Measurements from ENCODE around the gene FOXN1.

The FOXN1 gene

GRCh38 chr17:28498652-28499363, 7.3 kb upstream of the FOXN1 start:
- DNase-seq: no peak

- no peak for DNase-seq
Observed at GRCh38 chr17:28499364-28499664, 6.8 kb upstream of the FOXN1 start.

GRCh38 chr17:28499684-28500357, 6.3 kb upstream of the FOXN1 start:
- DNase-seq: no peak

DNA sequence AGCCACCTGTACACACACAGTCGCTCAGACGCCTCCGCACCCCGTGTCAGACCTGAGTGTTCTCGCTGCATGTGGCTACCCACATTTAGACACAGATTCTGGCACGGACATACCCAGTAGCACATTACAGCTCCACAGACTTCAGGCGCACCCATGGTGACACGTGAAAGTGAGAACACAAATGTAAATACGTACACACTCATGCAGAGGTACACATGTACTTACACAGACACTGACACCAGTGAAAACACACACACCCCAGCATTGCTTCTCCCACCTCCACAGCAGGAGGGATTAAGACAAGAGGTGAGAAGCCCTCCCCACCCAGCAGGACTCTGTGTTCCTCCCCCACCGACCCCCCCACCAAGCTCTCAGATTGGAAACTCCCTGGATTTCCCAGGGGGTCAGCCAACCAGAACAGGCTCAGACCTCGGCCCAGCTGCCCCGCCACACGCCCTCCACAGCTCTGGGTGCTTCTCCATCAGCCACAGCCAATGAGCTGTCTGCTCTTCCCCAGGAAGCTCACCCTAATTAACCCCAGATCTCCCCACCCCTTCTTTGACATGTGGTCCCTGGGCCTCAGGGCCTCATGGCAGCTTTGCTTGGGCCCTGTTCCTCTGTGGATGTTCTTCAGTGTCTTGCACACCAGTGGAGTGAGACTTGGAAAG, 5.3 kb upstream of the FOXN1 start:
- DNase-seq: peak in 3 of 58 donors; percentile 3 to 29 (median 4)

DNA sequence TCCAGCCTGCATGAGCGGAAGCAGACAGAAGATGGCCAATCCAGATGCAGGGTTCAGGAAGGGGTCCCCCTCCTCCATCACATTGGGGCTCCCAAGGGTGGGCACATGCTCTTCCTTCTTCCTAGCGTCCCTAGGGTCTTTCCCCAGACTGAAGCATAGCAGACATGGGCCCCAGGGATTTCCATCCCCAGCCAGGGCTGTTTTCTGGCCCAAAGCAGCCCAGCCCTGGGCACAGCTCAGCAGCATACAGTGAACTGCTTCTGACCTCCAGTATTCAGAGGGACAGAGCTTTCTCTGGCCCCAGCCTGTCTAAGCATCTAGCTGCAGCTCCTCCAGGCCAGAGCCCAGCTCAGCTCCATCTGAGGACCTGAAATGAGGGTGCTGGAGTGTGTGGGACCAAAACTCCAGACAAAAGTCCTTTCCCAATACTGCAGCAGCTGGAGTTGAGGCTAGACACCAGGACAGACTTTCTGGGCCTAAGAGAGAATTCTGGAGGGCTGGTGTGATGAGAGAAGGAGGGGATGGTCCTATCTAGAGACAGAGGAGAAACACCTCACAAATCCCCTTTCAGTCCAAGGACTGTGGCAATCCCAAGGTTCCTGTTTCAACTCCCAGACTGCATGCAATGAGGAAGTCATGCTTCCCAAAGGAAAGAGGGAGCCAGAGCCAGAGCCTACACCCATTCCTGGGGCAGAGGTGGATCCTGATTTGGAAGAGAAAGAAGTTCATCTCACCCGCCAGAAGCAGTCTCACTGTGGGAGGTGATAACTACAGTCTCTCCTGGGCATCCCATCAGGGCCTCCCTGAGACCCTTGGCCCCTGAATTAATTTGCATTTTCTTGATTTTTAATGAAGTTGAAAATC, 4.5 kb upstream of the FOXN1 start:
- no peak for DNase-seq

DNA sequence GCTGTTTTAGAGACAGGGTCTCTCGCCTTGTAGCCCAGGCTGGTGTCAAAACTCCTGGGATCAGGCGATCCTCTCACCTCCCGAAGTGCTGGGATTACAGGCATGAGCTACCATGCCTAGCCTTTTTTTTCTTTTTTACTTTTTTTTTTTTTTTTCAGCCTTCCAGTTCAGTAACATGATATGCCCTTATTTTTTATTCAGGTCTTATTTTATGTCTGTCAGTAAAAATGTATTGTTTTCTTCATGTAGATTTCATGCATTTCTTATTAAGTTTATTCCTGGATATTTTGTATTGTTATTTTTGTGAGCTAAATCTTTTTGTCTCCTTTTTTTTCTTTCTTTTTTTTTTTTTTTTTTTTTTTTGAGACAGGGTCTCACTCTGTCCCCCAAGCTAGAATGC, 2.7 kb upstream of the FOXN1 start:
- DNase-seq: no peak

GRCh38 chr17:28506763-28507487, 777 bp downstream of the FOXN1 start:
- DNase-seq: no peak

DNA sequence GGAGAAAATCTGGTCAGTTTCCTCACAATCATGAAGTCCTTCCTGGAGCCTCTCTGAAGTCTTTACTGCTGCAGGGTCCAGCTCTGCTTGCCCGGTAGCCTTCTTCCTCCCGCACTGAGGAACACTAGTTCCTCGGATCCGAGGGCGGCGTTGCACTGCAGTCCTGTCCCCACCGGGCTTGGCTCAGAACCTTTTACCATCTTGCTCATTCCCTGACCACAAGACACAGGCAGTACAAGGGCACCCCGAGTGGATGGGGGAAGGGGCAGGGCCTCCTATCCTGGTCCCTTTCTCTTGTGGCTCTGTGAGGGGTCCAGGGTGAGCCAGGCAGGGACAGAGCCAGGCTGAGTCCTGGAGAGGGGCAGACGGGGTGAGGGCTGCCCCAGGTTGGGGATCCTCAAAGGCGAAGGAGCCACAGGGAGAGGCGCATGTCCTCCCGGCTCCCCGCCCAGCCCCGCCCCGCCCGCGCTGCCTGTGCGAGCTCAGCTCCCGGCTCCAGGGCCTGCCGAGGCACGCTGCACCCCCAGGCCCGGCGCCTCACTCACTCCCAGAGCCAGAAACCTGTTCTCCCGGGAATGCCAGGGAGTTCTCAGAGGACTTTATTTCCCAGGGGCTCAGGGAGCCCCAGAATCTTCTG, 1.5 kb downstream of the FOXN1 start:
- DNase-seq: no peak

GRCh38 chr17:28508211-28508724, 2.1 kb downstream of the FOXN1 start:
- DNase-seq: no peak

DNA sequence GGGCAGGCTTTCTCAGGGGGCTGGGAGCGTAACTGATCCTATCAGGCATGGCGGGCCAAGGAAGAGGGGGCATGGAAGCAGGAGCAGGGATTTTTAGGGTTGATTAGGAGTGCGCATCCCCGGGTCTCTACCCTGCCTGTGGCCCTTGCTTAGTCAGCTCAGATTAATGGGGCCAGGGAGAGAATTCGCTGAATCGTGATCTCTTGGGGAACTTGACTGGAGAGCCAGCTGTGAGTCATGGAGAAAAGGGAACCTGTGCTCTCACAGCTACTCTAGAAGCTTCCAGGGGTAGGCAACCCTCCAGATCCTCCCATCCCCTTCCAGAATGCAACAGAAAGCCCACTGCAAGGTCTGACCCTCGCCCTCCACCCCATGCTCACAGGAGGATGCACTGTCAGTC, 3.6 kb downstream of the FOXN1 start:
- DNase-seq: no peak

DNA sequence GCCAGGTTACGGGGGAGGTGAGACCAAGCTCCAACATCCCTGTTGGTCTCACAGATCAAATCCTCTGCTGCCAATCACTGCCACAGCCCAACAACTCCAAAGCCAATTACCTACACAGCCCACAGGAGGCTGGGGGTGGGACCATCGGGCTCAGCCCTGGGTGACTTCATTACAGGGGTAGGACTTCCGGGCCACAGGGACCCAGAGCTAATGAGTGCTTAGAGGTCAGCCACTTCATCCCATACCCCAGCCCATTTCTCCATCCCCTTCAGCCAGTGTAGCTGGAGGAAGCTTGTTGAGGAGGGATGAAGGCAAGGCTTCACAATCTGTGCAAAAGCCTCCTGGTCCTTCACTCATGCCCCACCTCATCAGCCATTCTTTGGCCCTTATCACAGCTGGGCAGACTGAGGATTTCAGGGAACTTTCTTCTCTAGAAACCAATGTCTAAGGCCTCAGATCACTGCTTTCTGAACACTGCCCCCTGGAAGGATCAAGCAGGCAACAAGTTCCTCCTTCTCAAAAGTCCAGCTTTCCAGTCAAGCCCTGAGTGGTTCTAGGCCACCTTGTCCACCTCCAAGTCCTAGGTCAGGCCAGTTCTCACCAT, 5.8 kb downstream of the FOXN1 start:
- no peak for DNase-seq

DNA sequence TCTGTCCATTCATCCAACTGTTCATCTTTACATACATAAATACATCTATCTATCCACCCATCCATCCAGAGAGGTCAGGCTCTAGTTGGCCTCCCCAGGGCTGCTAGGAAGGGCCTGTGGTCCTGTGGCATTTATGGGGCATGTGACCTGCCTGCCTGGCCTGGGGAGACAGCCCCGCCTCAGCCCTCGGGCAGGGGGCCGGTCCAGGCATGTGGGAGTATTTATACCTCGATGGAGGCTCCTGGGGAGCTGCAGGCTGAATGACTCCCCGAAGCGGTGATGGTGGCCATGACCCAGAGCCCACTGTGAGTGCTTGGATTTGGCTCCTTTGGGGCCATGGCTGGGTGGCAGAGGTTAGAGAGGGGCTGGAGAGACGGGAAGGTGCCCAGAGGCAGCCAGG, 7.3 kb downstream of the FOXN1 start:
- no peak for DNase-seq

DNA sequence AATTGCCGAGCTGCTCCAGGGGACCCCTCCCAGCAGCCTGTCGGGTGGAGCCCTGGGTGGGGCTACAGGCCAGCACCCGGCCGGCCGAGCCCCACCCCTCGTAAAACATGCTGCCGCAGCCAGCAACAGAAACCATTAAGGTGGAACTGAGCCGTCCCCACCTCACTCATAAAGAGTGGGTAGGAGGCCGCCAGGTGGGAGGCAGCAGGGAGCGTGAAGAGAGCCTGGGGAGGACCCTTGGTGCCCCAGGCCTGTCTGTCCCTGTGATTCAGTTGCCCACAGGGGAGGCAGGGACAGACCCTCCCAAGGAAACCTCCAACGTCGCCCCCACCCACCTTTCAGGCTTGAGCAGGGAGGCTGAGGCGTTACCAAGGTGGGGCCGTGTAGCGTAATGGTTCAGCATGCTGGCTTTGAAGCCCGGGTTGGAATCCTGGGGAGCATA, 8.4 kb downstream of the FOXN1 start:
- DNase-seq: no peak

- no peak for DNase-seq
Observed at GRCh38 chr17:28515518-28515917, 9.4 kb downstream of the FOXN1 start.

- DNase-seq: no peak
Observed at GRCh38 chr17:28518132-28518531, 12.0 kb downstream of the FOXN1 start.

DNA sequence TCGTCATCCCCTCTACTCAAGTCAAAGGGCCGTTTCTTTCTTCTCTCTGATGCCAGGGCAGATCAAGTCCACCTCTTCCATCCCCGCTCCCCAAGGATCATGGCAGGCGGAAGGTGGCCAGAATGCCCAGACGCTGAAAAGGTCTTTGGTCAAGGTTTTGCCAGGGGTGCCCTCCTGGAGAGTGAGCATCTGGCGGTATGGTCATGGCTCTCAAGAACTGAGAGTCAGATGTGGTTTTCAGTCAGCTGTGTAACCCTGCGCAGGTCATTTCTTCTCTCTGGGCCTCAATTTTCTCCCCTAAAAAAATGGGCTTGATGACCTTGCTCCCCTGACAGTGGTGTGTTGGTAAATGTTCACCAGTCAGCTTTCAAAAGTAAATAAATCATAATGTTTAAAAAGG, 12.4 kb downstream of the FOXN1 start:
- no peak for DNase-seq

DNA sequence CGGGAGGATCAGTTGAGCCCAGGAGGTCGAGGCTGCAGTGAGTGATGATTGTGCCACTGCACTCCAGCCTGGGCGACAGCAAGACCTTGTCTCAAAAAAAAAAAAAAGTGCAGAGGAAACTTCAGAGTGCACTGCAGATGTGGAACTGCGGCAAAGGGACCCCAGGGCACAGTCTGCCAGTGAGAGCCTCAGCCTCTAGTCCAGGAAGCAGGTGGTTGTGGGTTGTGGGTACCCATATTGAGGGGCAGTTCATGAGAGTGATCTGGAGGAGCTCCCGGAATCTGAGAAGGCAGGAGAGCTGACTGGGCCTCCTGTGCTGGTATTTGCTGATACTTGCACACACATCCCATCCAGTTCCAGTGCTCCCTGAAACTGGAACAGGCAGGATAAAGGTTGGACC, 13.1 kb downstream of the FOXN1 start:
- DNase-seq: no peak

GRCh38 chr17:28520687-28521086, 14.5 kb downstream of the FOXN1 start:
- DNase-seq: no peak

DNA sequence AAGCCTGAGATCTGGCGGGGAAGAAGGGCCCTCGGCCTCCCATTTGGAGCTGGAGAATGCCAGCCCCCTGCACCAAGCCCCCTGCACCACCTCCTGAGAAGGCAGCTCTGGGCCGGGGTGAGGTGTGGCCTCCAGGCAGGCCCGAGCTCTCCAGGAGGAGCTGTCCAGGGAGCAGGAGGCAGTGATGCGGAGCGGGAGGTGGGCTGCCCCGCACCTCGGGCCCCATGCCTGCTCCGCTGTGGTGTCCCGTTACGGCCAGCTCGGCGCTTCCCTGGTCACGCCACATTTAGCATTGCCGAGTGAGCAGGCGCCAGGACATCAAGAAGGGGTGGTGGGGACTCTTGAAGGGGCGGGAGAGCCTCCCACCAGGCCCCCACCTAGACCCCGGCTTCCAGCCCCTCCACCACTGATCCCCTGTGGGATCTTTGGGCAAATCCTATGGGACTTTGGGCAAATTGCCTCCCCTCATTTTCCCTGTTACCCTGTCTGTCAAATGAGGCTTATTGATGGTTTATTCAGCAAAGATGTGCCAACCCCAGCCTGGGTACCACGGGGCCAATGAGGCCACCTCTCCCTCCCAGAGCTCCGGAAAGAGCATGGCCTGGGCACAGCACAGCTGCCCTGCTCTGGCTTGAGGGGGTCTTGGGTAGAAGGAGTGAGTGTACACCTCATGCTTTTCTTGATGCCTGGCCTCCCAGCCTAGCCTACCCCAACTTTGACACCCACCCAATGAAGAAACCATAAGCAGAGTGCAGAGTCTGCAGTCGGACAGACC, 15.3 kb downstream of the FOXN1 start:
- no peak for DNase-seq

Measured in anterior cingulate cortex (tissue), 58 donors.